Naive B cell (primary cell): Measurements from ENCODE around the gene PARP8. TPM values are rescaled to one million over a fixed set of nuclear protein-coding genes. Genes with fewer than 3 reads are reported as not detected.
"Not testable (repeated sequence)": the region's sequence is repeated elsewhere in the genome, so short reads cannot be mapped to it uniquely, and the experiment has no call there.

ENCODE experiments used
- ATAC-seq, 2 donors: fragments of 150-1000 bp; cut with Tn5 transposase; 2 replicates each; pipeline ENCODE4 v1.10.0; 2021; ENCODE audit warnings: low read depth in 2 of 2, mild to moderate bottlenecking in 2 of 2, moderate library complexity in 2 of 2
- DNase-seq: peaks from one replicate; pipeline ENCODE4 v3.0.0; 2022
- H3K27ac Mint-ChIP-seq, 6 donors: one replicate each; pipeline ENCODE4 v1.8.0; 2020 to 2022; ENCODE audit warnings: mild to moderate bottlenecking in 6 of 6, mixed read lengths in 6 of 6, moderate library complexity in 5 of 6, inconsistent platforms in 2 of 6
- H3K27me3 Mint-ChIP-seq, 3 donors: one replicate each; pipeline ENCODE4 v1.8.0; 2021 to 2022; ENCODE audit warnings: mixed read lengths in 3 of 3, mild to moderate bottlenecking in 1 of 3
- H3K36me3 Mint-ChIP-seq, 2 donors: one replicate each; pipeline ENCODE4 v1.8.0; 2020 to 2022; ENCODE audit warnings: mixed read lengths in 2 of 2, inconsistent platforms in 1 of 2, mild to moderate bottlenecking in 1 of 2
- H3K4me1 Mint-ChIP-seq, 3 donors: one replicate each; pipeline ENCODE4 v1.8.0; 2020 to 2022; ENCODE audit warnings: mixed read lengths in 3 of 3, inconsistent platforms in 1 of 3, mild to moderate bottlenecking in 1 of 3, moderate library complexity in 1 of 3
- H3K4me3 Mint-ChIP-seq, 8 donors: one replicate each; pipeline ENCODE4 v1.8.0; 2020 to 2022; ENCODE audit warnings: mild to moderate bottlenecking in 8 of 8, mixed read lengths in 8 of 8, moderate library complexity in 8 of 8, inconsistent platforms in 2 of 8
- H3K9me3 Mint-ChIP-seq, 7 donors: one replicate each; pipeline ENCODE4 v1.8.0; 2020 to 2022; ENCODE audit warnings: mixed read lengths in 7 of 7, mild to moderate bottlenecking in 5 of 7, inconsistent platforms in 2 of 7, moderate library complexity in 1 of 7
- polyA plus RNA-seq, 6 donors: library from polyadenylated mRNA; unstranded; fragments of 300-500 nt; fragmentation: Illumina TruSeq; gene quantifications; one replicate each; pipeline ENCODE4 v1.2.3, GENCODE V29; 2021; ENCODE audit warnings: low read depth in 6 of 6

PARP8 gene
- polyA plus RNA-seq, 6 donors from 2014 or later, result 10.1 to 63.7 (median 46.9) TPM

GRCh38 chr5:50768634-50769033, 102.2 kb downstream of the PARP8 start:
- ATAC-seq (no peak), DNase-seq (no peak)
- H3K9me3 Mint-ChIP-seq, result peaks cover 0 to 7% (median 4%) of the 10 kb centered on the region in 7 donors
- peaks cover 25 to 41% of the 10 kb centered on the region in 2 donors for H3K36me3 Mint-ChIP-seq
- no peaks in the 10 kb centered on the region for H3K27me3 Mint-ChIP-seq
- H3K4me1 Mint-ChIP-seq, result peaks cover 4 to 12% (median 4%) of the 10 kb centered on the region in 3 donors
- no peak overlapping the region for H3K4me3 Mint-ChIP-seq
- H3K27ac Mint-ChIP-seq, result peak overlapping the region in 1 of 6 donors; percentile 7

- Mint-ChIP-seq H3K36me3 (peaks cover 18 to 39% of the 10 kb centered on the region in 2 donors), H3K27ac (peak overlapping the region in 3 of 6 donors; percentile 19 to 42 (median 31))
These were observed 104.0 kb downstream of the PARP8 start for GRCh38 chr5:50770441-50770840.

GRCh38 chr5:50774446-50775175, 108.2 kb downstream of the PARP8 start:
- H3K27me3 Mint-ChIP-seq, H3K4me1 Mint-ChIP-seq, H3K9me3 Mint-ChIP-seq, DNase-seq, H3K4me3 Mint-ChIP-seq, ATAC-seq: not testable (repeated sequence)
- Mint-ChIP-seq H3K27ac (peak overlapping the region in 1 of 6 donors; percentile 51), H3K36me3 (peaks cover 33 to 38% of the 10 kb centered on the region in 2 donors)

More at GRCh38 chr5:50770441-50770840, 104.0 kb downstream of the PARP8 start:
- H3K27me3 Mint-ChIP-seq, result no peaks in the 10 kb centered on the region
- ATAC-seq (no peak), DNase-seq (no peak)
- H3K4me3 Mint-ChIP-seq, result peak overlapping the region in 1 of 8 donors; percentile 6
- H3K9me3 Mint-ChIP-seq, result peaks cover 0 to 10% (median 7%) of the 10 kb centered on the region in 7 donors
- H3K4me1 Mint-ChIP-seq, result peaks cover 4 to 8% (median 4%) of the 10 kb centered on the region in 3 donors

- no peak for ATAC-seq
- no peaks in the 10 kb centered on the region for H3K9me3 Mint-ChIP-seq
- H3K4me3 Mint-ChIP-seq, result no peak overlapping the region
- H3K36me3 Mint-ChIP-seq, result peaks cover 19 to 33% of the 10 kb centered on the region in 2 donors
- no peak for DNase-seq
- peak overlapping the region in 3 of 6 donors; percentile 49 to 84 (median 67) for H3K27ac Mint-ChIP-seq
- H3K4me1 Mint-ChIP-seq, result no peaks in the 10 kb centered on the region
- H3K27me3 Mint-ChIP-seq, result no peaks in the 10 kb centered on the region
These were observed 119.6 kb downstream of the PARP8 start for GRCh38 chr5:50786073-50786472.

GRCh38 chr5:50791813-50792212, 125.4 kb downstream of the PARP8 start:
- peaks cover 19 to 32% of the 10 kb centered on the region in 2 donors for H3K36me3 Mint-ChIP-seq
- H3K4me1 Mint-ChIP-seq, result no peaks in the 10 kb centered on the region
- ATAC-seq (no peak), DNase-seq (no peak)
- no peaks in the 10 kb centered on the region for H3K27me3 Mint-ChIP-seq
- H3K4me3 Mint-ChIP-seq, result no peak overlapping the region
- H3K27ac Mint-ChIP-seq, result peak overlapping the region in 2 of 6 donors; percentile 25 to 38
- no peaks in the 10 kb centered on the region for H3K9me3 Mint-ChIP-seq

- no peak for ATAC-seq
- peak; percentile 0 for DNase-seq
- Mint-ChIP-seq H3K27ac (no peak overlapping the region), H3K36me3 (peaks cover 16 to 30% of the 10 kb centered on the region in 2 donors), H3K27me3 (no peaks in the 10 kb centered on the region), H3K9me3 (no peaks in the 10 kb centered on the region), H3K4me1 (no peaks in the 10 kb centered on the region), H3K4me3 (no peak overlapping the region)
These were observed 126.4 kb downstream of the PARP8 start for GRCh38 chr5:50792843-50793242.

- Mint-ChIP-seq H3K27me3 (no peaks in the 10 kb centered on the region), H3K36me3 (peaks cover 28 to 42% of the 10 kb centered on the region in 2 donors), H3K4me1 (no peaks in the 10 kb centered on the region), H3K9me3 (no peaks in the 10 kb centered on the region), H3K27ac (peak overlapping the region in 2 of 6 donors; percentile 75 to 78), H3K4me3 (no peak overlapping the region)
- DNase-seq (no peak), ATAC-seq (no peak)
These were observed 128.4 kb downstream of the PARP8 start for GRCh38 chr5:50794812-50795211.

GRCh38 chr5:50798002-50798401, 131.6 kb downstream of the PARP8 start:
- peaks cover 3 to 18% (median 5%) of the 10 kb centered on the region in 7 donors for H3K9me3 Mint-ChIP-seq
- H3K27me3 Mint-ChIP-seq, result no peaks in the 10 kb centered on the region
- peaks cover 51% of the 10 kb centered on the region in 2 donors for H3K36me3 Mint-ChIP-seq
- ATAC-seq, result no peak
- H3K27ac Mint-ChIP-seq, result no peak overlapping the region
- no peak overlapping the region for H3K4me3 Mint-ChIP-seq
- DNase-seq, result no peak
- no peaks in the 10 kb centered on the region for H3K4me1 Mint-ChIP-seq

GRCh38 chr5:50799596-50799995, 133.2 kb downstream of the PARP8 start:
- ATAC-seq (no peak), DNase-seq (no peak)
- H3K27me3 Mint-ChIP-seq, result no peaks in the 10 kb centered on the region
- H3K27ac Mint-ChIP-seq, result peak overlapping the region in 1 of 6 donors; percentile 32
- peaks cover 59 to 60% of the 10 kb centered on the region in 2 donors for H3K36me3 Mint-ChIP-seq
- peaks cover 7 to 31% (median 16%) of the 10 kb centered on the region in 7 donors for H3K9me3 Mint-ChIP-seq
- no peak overlapping the region for H3K4me3 Mint-ChIP-seq
- no peaks in the 10 kb centered on the region for H3K4me1 Mint-ChIP-seq

- ATAC-seq (no peak), DNase-seq (no peak)
- no peaks in the 10 kb centered on the region for H3K27me3 Mint-ChIP-seq
- H3K27ac Mint-ChIP-seq, result peak overlapping the region in 1 of 6 donors; percentile 78
- H3K9me3 Mint-ChIP-seq, result peaks cover 7 to 31% (median 16%) of the 10 kb centered on the region in 7 donors
- peaks cover 0 to 4% (median 0%) of the 10 kb centered on the region in 3 donors for H3K4me1 Mint-ChIP-seq
- H3K4me3 Mint-ChIP-seq, result no peak overlapping the region
- peaks cover 59% of the 10 kb centered on the region in 2 donors for H3K36me3 Mint-ChIP-seq
These were observed 134.0 kb downstream of the PARP8 start for GRCh38 chr5:50800410-50800809.

- DNase-seq, result no peak
- ATAC-seq, result no peak
- H3K27ac Mint-ChIP-seq, result peak overlapping the region in 1 of 6 donors; percentile 64
- H3K36me3 Mint-ChIP-seq, result peaks cover 51 to 66% of the 10 kb centered on the region in 2 donors
- no peak overlapping the region for H3K4me3 Mint-ChIP-seq
- peaks cover 7 to 15% (median 14%) of the 10 kb centered on the region in 3 donors for H3K4me1 Mint-ChIP-seq
- peaks cover 7 to 45% (median 30%) of the 10 kb centered on the region in 7 donors for H3K9me3 Mint-ChIP-seq
- H3K27me3 Mint-ChIP-seq, result no peaks in the 10 kb centered on the region
These were observed 141.2 kb downstream of the PARP8 start for GRCh38 chr5:50807661-50808060.

- Mint-ChIP-seq H3K4me3 (no peak overlapping the region), H3K36me3 (peaks cover 43 to 58% of the 10 kb centered on the region in 2 donors), H3K27ac (no peak overlapping the region), H3K4me1 (peaks cover 7 to 15% (median 14%) of the 10 kb centered on the region in 3 donors), H3K9me3 (peaks cover under 1 to 38% (median 23%) of the 10 kb centered on the region in 7 donors), H3K27me3 (no peaks in the 10 kb centered on the region)
- ATAC-seq (no peak), DNase-seq (no peak)
These were observed 142.0 kb downstream of the PARP8 start for GRCh38 chr5:50808406-50808805.

- peaks cover 0 to 13% (median 5%) of the 10 kb centered on the region in 3 donors for H3K4me1 Mint-ChIP-seq
These were observed 145.3 kb downstream of the PARP8 start for GRCh38 chr5:50811746-50812145.

GRCh38 chr5:50813691-50814090, 147.3 kb downstream of the PARP8 start:
- no peak for ATAC-seq
- no peak overlapping the region for H3K4me3 Mint-ChIP-seq
- H3K9me3 Mint-ChIP-seq, result peaks cover 0 to 13% (median 7%) of the 10 kb centered on the region in 7 donors
- no peak for DNase-seq
- peaks cover 16 to 40% of the 10 kb centered on the region in 2 donors for H3K36me3 Mint-ChIP-seq
- H3K27ac Mint-ChIP-seq, result no peak overlapping the region
- no peaks in the 10 kb centered on the region for H3K27me3 Mint-ChIP-seq
- H3K4me1 Mint-ChIP-seq, result no peaks in the 10 kb centered on the region

More at GRCh38 chr5:50811746-50812145, 145.3 kb downstream of the PARP8 start:
- H3K27ac Mint-ChIP-seq, ATAC-seq, H3K27me3 Mint-ChIP-seq, DNase-seq, H3K4me3 Mint-ChIP-seq: not testable (repeated sequence)
- H3K36me3 Mint-ChIP-seq, result peaks cover 25 to 47% of the 10 kb centered on the region in 2 donors
- H3K9me3 Mint-ChIP-seq, result peaks cover 0 to 22% (median 12%) of the 10 kb centered on the region in 7 donors
